Measurements from ENCODE around the gene C1orf167.

The C1orf167 gene

GRCh38 chr1:11767922-11768704 is 6.1 kb downstream of the C1orf167 start:
- DNase-seq, result no peak

GRCh38 chr1:11768821-11769220 is 6.8 kb downstream of the C1orf167 start:
- DNase-seq, result no peak

GRCh38 chr1:11769274-11769673 is 7.3 kb downstream of the C1orf167 start:
- DNase-seq, result no peak

GRCh38 chr1:11770011-11770410 is 8.0 kb downstream of the C1orf167 start:
- no peak for DNase-seq

GRCh38 chr1:11771481-11772043 is 9.6 kb downstream of the C1orf167 start:
- DNase-seq, result no peak

DNA sequence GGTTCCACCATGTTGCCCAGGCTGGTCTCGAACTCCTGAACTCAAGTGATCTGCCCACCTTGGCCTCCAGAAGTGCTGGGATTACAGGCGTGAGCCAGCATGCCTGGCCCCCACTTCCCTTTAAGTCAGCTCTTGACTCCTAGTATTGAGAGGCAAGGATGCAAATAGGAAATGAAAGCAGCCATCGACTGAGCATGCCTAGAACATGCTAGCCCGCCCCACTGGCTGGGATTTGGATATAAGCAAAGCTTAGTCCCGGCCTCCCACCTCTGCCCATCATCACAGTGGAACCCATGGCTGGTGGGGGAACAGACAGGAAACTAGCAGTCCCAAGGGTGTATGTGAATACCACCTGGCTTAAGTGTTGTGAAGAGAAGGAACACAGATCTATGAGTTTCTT is 10.5 kb downstream of the C1orf167 start:
- DNase-seq, result no peak

DNA sequence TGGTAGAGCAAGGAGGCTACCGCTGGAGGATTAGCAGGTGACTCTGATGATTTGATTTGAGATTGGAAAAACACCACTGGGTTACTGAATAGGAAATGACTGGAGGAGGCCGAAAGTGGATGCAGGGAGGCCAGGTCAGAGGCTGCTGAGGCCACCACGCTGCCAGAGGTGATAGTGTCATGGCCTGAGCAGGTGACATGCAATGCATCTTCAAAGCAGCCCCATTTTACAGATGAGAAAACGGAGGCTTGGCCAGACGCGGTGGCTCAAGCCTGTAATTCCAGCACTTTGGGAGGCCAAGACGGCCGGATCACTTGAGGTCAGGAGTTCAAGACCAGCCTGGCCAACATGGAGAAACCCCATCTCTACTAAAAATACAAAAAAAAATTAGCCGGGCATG is 12.8 kb downstream of the C1orf167 start:
- DNase-seq, result no peak

GRCh38 chr1:11777658-11778322 is 15.8 kb downstream of the C1orf167 start:
- no peak for DNase-seq

DNA sequence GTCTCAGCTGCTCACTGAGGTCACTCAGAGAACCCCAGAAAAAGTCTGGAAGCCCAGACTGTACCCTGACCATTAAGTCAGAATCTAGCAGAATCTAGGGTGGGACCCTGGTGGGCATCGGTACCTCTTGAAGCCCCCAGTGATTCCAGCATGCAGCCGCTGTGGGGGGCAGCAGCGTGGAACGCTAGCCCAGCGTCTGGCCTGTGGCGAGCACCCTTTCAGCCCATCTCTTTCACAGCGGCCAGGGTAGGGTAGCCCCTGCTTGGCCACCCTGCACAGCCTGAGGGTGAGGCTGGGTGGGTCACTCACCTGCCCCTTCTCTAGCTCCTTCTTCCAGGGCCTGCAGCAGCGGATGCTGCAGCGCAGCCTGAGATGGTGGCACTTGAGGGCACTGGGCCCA is 16.3 kb downstream of the C1orf167 start:
- no peak for DNase-seq

DNA sequence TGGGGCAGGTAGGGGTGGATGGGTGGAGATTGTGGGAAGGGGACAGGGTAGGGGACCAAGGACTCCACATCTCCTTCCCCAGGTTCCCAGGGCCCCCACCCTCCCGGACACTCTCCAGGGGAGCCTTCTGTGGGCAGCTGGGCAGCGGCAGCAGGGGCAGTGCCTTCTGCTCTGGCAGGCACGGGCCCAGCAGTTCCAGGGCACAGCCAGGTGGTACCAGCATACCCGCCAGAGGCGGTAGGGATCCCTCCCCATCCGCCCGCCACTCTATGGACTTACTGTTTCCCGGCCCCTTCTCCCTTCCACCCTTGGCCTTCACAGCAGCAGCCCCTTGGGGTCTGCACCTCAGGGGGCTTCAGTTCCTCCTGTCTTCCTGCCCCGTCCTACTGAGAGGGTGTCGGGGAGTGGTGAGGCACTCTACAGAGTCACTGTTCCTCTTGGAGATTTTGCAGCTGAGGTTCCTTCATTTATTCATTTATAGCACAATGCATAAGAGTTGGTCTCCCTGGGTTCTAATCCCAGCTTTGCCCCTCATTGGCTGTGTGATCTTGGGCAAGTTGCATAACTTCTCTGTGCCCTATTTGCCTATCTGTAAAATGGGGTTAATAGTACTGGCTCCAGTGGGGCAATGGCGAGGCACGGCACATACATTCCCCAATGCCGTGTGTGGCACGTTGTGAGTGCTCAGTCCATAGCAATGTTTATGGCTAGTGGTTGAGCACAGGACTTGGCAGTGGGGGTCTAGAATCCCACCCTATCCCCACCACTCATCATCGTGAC is 17.0 kb downstream of the C1orf167 start:
- no peak for DNase-seq

DNA sequence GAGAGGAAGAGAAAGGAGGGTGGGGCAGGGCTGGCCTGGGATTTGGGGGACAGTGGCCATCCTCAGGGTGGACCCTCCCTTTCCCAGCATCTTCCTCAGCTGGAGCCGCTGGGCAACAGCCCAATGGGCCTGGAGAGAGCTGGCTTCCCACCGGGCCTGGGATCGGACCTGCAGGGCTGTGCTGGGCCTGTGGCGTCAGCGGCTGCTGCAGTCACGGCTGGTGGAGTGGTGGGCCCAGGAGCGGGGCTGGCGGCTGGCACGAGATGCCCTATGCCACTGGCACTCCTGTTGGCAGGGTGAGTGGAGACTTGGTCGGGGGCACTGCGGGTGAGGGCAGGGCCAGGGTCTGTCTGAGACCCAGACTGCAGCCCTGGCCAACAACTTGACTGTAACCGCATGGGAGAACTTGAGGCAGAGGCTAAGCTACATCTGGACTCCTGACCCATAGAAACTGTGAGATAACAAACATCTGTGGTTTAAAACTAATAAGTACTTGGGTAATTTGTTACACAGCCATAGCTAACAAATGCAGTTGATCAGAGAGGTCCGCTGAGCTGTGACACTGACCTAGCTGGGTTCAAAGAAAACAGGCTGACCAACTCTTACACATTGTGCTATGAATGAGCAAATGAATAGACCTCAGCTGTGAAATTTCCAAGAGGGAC is 17.9 kb downstream of the C1orf167 start:
- DNase-seq, result no peak

DNA sequence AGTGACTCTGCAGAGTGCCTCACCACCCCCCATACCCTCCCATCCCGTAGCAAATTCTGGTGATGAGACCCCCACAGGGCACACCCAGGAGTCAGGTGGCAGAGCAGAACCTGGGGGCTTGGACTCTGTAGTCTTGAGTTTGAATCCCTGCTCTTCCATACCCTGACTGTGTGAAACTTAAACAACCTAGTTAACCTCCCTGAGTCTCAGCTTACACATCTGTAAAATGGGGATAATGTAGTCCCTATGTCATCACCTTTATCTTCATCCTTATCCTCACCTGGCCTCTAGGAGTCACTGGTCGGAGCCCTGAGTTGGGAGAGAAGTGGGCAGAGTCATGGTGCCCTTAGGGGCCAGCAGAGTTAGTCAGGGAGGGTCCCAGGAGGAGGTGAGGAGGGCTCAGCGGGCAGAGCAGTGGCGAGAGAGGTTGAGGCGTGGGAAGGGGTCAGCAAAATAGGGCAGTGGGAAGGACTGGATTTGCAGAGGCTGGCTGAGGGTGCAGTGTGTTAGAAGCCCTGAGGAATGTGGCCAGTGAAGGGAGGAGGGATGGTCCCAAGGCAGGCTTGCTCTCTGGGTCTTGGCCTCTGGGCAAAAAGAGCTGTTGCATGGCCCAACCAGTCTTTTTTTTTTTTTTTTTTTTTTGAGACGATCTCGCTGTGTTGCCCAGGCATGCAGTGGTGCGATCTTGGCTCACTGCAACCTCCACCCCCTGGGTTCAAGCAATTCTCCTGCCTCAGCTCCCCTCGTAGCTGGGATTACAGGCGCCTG is 18.6 kb downstream of the C1orf167 start:
- DNase-seq, result no peak

DNA sequence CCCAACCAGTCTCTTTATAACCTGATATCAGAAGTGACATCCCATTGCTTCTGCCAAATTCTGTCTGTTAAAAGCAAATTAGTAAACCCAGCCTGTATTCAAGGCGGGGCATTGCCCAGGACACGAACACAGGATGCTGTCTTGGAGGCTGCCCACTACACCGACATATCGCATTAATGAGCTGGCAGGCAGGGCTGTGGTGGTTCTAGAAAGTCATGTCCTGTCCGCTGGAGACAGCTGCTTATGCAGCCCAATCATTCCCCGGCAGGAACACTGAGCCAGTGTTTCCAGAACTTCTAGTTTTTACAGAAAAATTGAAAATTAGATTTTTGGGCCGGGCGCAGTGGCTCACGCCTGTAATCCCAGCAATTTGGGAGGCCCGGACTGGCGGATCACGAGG is 19.3 kb downstream of the C1orf167 start:
- no peak for DNase-seq

DNA sequence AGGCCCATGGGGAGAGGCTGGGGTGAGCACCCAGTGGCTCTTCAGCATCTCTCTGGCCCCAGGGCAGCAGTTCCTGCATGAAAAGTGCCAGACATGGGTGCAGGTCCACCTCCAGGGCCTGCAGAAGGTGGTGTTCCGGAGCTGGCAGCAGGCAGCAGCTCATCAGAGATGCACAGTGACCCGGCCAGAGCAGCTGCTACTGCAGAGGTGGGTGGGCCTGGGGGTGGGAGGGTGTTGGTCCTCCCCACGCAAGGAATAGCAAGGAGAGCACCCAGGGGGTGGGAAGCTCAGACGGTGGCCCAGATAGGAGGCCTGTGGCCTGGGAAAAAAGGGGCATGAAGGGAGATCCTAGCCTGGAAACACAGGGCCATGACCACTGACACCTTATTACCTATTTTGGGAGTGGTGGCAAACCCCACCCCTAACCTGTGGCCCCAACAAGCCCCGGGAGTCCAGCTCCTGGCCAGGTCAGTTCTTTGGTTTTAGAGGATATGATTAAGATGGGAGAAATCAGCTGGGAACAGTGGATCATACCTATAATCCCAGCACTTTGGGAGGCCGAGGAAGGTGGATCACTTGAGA is 20.2 kb downstream of the C1orf167 start:
- DNase-seq, result no peak

DNA sequence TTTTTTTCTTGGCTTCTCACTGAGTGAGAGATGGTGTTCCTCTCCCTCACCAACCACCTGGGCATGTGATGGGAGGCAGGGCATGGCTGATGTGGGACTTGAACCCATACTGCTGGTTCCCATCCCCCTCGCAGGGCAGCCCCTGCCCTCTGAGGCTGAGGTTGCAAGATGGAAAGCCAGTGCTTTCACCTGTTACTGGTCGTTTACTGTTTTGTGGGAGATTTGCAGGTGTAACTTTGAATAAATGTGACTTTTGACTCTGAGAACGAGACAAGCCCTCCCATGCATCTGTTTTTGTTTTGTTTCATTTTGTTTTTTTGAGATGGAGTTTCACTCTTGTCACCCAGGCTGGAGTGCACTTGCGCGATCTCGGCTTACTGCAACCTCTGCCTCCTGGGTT is 21.6 kb downstream of the C1orf167 start:
- DNase-seq, result no peak

- DNase-seq, result no peak
These were observed 22.4 kb downstream of the C1orf167 start for GRCh38 chr1:11784256-11784992.

- peak; percentile 24 for DNase-seq
These were observed 23.2 kb downstream of the C1orf167 start for GRCh38 chr1:11784993-11785769.

- DNase-seq, result no peak
These were observed 24.2 kb downstream of the C1orf167 start for GRCh38 chr1:11786168-11786567.

DNA sequence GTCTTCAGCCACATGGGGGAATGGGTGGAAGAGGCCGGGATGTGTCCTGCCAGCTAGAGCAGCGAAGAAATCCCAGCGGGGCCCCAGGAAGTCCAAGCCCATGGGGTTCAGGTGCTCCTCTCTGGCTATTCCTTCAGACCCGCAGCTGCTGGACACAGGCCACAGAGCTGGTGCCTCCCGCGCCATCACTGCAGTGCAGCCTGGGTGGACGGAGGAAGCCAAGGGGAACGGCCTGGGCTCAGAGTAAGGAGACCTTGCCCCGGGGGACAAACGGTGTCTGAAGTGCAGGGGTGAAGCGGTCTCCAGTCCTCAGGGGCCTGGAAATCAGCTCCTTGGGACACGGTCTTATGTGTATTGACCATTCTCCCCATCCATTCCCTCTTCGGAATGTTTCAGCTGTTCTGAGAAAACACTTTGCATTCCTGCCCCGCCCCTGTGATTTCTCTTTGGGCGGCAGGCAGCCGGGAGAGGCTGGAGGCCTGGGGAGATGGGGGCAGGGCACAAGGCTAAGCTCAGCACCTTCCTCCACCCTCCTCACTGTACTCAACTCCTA is 25.3 kb downstream of the C1orf167 start:
- DNase-seq, result no peak

Measured in activated CD4-positive, alpha-beta T cell treated with anti-CD3 and anti-CD28 coated beads, Interleukin-2, amount 50 U/mL, for 1 hour (primary cell).